ENCODE results near the gene P2RX4. TPM values are rescaled to one million over a fixed set of nuclear protein-coding genes. Genes with fewer than 3 reads are reported as not detected.
"Not testable (repeated sequence)": the region's sequence is repeated elsewhere in the genome, so short reads cannot be mapped to it uniquely, and the experiment has no call there.

P2RX4 gene
- total RNA-seq, 1 experiment from 2014 or later = 17.1 TPM

GRCh38 chr12:121257704-121258449 lies 47.9 kb downstream of the P2RX4 start:
- H2AFZ ChIP-seq (ENCODE audit: low read depth, low read length, poor library complexity, severe bottlenecking); H3K27ac ChIP-seq (ENCODE audit: low read depth, low read length); intact Hi-C loops (cut with micrococcal nuclease); POLR2A ChIA-PET; CTCF ChIA-PET; H3K9me2 ChIP-seq (ENCODE audit: insufficient read depth); DNase-seq (ENCODE audit: low read depth, low spot score); H3K4me2 ChIP-seq (ENCODE audit: low read length); H3K4me1 ChIP-seq (ENCODE audit: control insufficient read depth in 1 of 2, insufficient read depth in 2 of 2, low read length in 2 of 2); H3K9ac ChIP-seq (ENCODE audit: low read length); H3K4me3 ChIP-seq (replicated peaks in 1 of 2; ENCODE audit: low read depth in 1 of 2, low read length in 2 of 2); H3K9me3 ChIP-seq (ENCODE audit: control insufficient read depth in 1 of 2, insufficient read depth in 1 of 2, low read depth in 1 of 2, low read length in 2 of 2); H3K79me2 ChIP-seq (ENCODE audit: insufficient read depth, low read length); ATAC-seq; H4K20me1 ChIP-seq (ENCODE audit: insufficient read depth); H3K27me3 ChIP-seq (ENCODE audit: insufficient read depth, low read length); BruUV-seq (replicated peaks): not testable (repeated sequence)
- peaks cover 13 to 33% of the 10 kb centered on the region in 2 experiments; a peak in 3 of 4 replicates for H3K36me3 ChIP-seq (ENCODE audit: control insufficient read depth in 1 of 2, insufficient read depth in 2 of 2, low read length in 2 of 2)
- RAD21 ChIA-PET (ENCODE audit: low non-redundant PET in 1 of 2, low total read pairs in 2 of 2, uncharacterized antibody in 2 of 2, unreplicated experiment in 2 of 2) = interaction anchor here in 1 of 2 experiments (0.6 kb wide), 1 partner anchor 120 kb away, joined by 3 read pairs; no protein-coding TSS in a partner anchor

GRCh38 chr12:121259074-121259473 lies 49.1 kb downstream of the P2RX4 start:
- POLR2A ChIA-PET = no interaction called here
- TF ChIP-seq SRF (IDR thresholded peaks at IDR 0.05; ENCODE audit: low read depth) = no peak
- TF ChIP-seq MAX (IDR thresholded peaks at IDR 0.05) = no peak
- no peak for TF ChIP-seq POLR2AphosphoS5 (IDR thresholded peaks at IDR 0.05; ENCODE audit: low read depth, low read length)
- no peak for TF ChIP-seq YY1 (IDR thresholded peaks at IDR 0.05; ENCODE audit: extremely low read depth, insufficient replicate concordance, low read depth, low read length)
- no peak for TF ChIP-seq EZH2 (IDR thresholded peaks at IDR 0.05)
- TF ChIP-seq ZBTB33 (IDR thresholded peaks at IDR 0.05; ENCODE audit: extremely low read depth, insufficient replicate concordance, low read length) = no peak
- no peak for TF ChIP-seq ZNF274 (IDR thresholded peaks at IDR 0.05; ENCODE audit: low read depth, low read length)
- no peak for TF ChIP-seq ZFX (IDR thresholded peaks at IDR 0.05)
- TF ChIP-seq REST (IDR thresholded peaks at IDR 0.05; ENCODE audit: low read depth) = no peak
- no peak for TF ChIP-seq ATF3 (IDR thresholded peaks at IDR 0.05)
- Histone ChIP-seq H4K20me1 (ENCODE audit: insufficient read depth) (no peaks in the 10 kb centered on the region), H3K27me3 (ENCODE audit: insufficient read depth, low read length) (no peaks in the 10 kb centered on the region), H3K9me3 (ENCODE audit: control insufficient read depth in 1 of 2, insufficient read depth in 1 of 2, low read depth in 1 of 2, low read length in 2 of 2) (no peaks in the 10 kb centered on the region), H3K4me2 (ENCODE audit: low read length) (no peak overlapping the region), H3K4me3 (replicated peaks in 1 of 2; ENCODE audit: low read depth in 1 of 2, low read length in 2 of 2) (no peak overlapping the region), H3K9ac (ENCODE audit: low read length) (no peak overlapping the region), H3K9me2 (ENCODE audit: insufficient read depth) (no peaks in the 10 kb centered on the region), H2AFZ (ENCODE audit: low read depth, low read length, poor library complexity, severe bottlenecking) (no peak overlapping the region), H3K36me3 (ENCODE audit: control insufficient read depth in 1 of 2, insufficient read depth in 2 of 2, low read length in 2 of 2) (peaks cover 18 to 31% of the 10 kb centered on the region in 2 experiments; a peak in 3 of 4 replicates), H3K79me2 (ENCODE audit: insufficient read depth, low read length) (no peaks in the 10 kb centered on the region), H3K4me1 (ENCODE audit: control insufficient read depth in 1 of 2, insufficient read depth in 2 of 2, low read length in 2 of 2) (no peaks in the 10 kb centered on the region), H3K27ac (ENCODE audit: low read depth, low read length) (no peak overlapping the region)
- no peak for ATAC-seq
- intact Hi-C loops (cut with micrococcal nuclease) = no loop called here
- no TSS peak for BruUV-seq (replicated peaks)
- CTCF ChIA-PET = no interaction called here
- no peak for DNase-seq (ENCODE audit: low read depth, low spot score)
- RAD21 ChIA-PET (ENCODE audit: low non-redundant PET in 1 of 2, low total read pairs in 2 of 2, uncharacterized antibody in 2 of 2, unreplicated experiment in 2 of 2) = no interaction called here

Data from HCT116 (cell line).